Measurements from ENCODE around the gene MPZL1. TPM values are rescaled to one million over a fixed set of nuclear protein-coding genes. Genes with fewer than 3 reads are reported as not detected.

The MPZL1 gene
- total and polyA plus RNA-seq, 2 of the 13 experiments (the other 11 are each of a cell fraction or from before 2014, with no cell fraction given): 38.0 to 68.7 TPM

- TF ChIP-seq, protein P1, sequence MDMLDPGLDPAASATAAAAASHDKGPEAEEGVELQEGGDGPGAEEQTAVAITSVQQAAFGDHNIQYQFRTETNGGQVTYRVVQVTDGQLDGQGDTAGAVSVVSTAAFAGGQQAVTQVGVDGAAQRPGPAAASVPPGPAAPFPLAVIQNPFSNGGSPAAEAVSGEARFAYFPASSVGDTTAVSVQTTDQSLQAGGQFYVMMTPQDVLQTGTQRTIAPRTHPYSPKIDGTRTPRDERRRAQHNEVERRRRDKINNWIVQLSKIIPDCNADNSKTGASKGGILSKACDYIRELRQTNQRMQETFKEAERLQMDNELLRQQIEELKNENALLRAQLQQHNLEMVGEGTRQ (IDR thresholded peaks at IDR 0.05; ENCODE audit: low read depth, low read length): no peak
- TF ChIP-seq, protein P1 (CRISPR knock-in tag; IDR thresholded peaks at IDR 0.05; ENCODE audit: borderline replicate concordance): no peak
- TF ChIP-seq HOXA5 (CRISPR knock-in tag; IDR thresholded peaks at IDR 0.05) (peak; percentile 4; the same call in 1 of the 2 replicates), ZNF274 (CRISPR knock-in tag; IDR thresholded peaks at IDR 0.05) (peak; percentile 81; the same call in 1 of the 2 replicates), TMF1 (CRISPR knock-in tag; IDR thresholded peaks at IDR 0.05; ENCODE audit: low read depth) (peak; percentile 39; the same call in 1 of the 2 replicates), ZNF710 (CRISPR knock-in tag; IDR thresholded peaks at IDR 0.05; ENCODE audit: borderline replicate concordance) (peak; percentile 66; the same call in 1 of the 2 replicates), THRA (CRISPR knock-in tag; IDR thresholded peaks at IDR 0.05; ENCODE audit: borderline replicate concordance) (no peak; the same call in 1 of the 2 replicates), ATF7 (IDR thresholded peaks at IDR 0.05) (no peak), ATF7 (CRISPR knock-in tag; IDR thresholded peaks at IDR 0.05) (0 out of 2 replicates have a peak, but pooled peaks have one; percentile 38), TBX2 (CRISPR knock-in tag; IDR thresholded peaks at IDR 0.05; ENCODE audit: borderline replicate concordance) (peak; percentile 60; the same call in 1 of the 2 replicates), NR2F6 (IDR thresholded peaks at IDR 0.05) (peak; percentile 60; the same call in 1 of the 2 replicates), NR2F6 (CRISPR knock-in tag; IDR thresholded peaks at IDR 0.05) (peak; percentile 73; the same call in 1 of the 2 replicates), NFIC (IDR thresholded peaks at IDR 0.05; ENCODE audit: low read length) (peak; percentile 62; the same call in 1 of the 2 replicates), NFE2 (CRISPR knock-in tag; IDR thresholded peaks at IDR 0.05) (no peak), MAFG (CRISPR knock-in tag; IDR thresholded peaks at IDR 0.05) (no peak), NFE2L1 (CRISPR knock-in tag; IDR thresholded peaks at IDR 0.05; ENCODE audit: borderline replicate concordance) (no peak), KAT8 (CRISPR knock-in tag; IDR thresholded peaks at IDR 0.05) (peak; percentile 58), XBP1 (CRISPR knock-in tag; IDR thresholded peaks at IDR 0.05) (peak; percentile 70; the same call in 1 of the 2 replicates), RARG (CRISPR knock-in tag; IDR thresholded peaks at IDR 0.05; ENCODE audit: low read depth) (peak; percentile 62; the same call in 1 of the 2 replicates), ZBTB1 (CRISPR knock-in tag; IDR thresholded peaks at IDR 0.05; ENCODE audit: borderline replicate concordance) (no peak), ZNF10 (CRISPR knock-in tag; IDR thresholded peaks at IDR 0.05; ENCODE audit: borderline replicate concordance, low read depth) (no peak), NCOR1 (IDR thresholded peaks at IDR 0.05; ENCODE audit: borderline replicate concordance, low read length) (peak; percentile 53; the same call in 1 of the 2 replicates)
- TF ChIP-seq, protein P2, sequence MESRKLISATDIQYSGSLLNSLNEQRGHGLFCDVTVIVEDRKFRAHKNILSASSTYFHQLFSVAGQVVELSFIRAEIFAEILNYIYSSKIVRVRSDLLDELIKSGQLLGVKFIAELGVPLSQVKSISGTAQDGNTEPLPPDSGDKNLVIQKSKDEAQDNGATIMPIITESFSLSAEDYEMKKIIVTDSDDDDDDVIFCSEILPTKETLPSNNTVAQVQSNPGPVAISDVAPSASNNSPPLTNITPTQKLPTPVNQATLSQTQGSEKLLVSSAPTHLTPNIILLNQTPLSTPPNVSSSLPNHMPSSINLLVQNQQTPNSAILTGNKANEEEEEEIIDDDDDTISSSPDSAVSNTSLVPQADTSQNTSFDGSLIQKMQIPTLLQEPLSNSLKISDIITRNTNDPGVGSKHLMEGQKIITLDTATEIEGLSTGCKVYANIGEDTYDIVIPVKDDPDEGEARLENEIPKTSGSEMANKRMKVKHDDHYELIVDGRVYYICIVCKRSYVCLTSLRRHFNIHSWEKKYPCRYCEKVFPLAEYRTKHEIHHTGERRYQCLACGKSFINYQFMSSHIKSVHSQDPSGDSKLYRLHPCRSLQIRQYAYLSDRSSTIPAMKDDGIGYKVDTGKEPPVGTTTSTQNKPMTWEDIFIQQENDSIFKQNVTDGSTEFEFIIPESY (CRISPR knock-in tag; IDR thresholded peaks at IDR 0.05): no peak; the same call in 1 of the 2 replicates
These were observed 7.2 kb upstream of the MPZL1 start (continued) for GRCh38 chr1:167714439-167715156.
